GM12878 (cell line): Measurements from ENCODE around the gene MROH2B.

ENCODE experiments used
- BHLHE40 ChIP-seq, 2 experiments: fragments of 450-650 bp in 1 of 2; IDR thresholded peaks; 2 replicates each; pipeline ENCODE4 v1.6.1; 2011 to 2017; ENCODE audit warnings: low read depth in 2 of 2, borderline replicate concordance in 1 of 2, improper control_type of control experiment in 1 of 2, low read length in 1 of 2, mild to moderate bottlenecking in 1 of 2
- CEBPZ ChIP-seq: fragments of 150-350 bp; IDR thresholded peaks from 2 replicates; pipeline ENCODE4 v1.6.1; 2016; ENCODE audit warnings: low read depth, low read length
- CTCF ChIP-seq, 3 experiments: IDR thresholded peaks in 2 of 3; conservative IDR thresholded peaks in 1 of 3; 2 replicates each; pipeline ENCODE4 v1.5.1; 2011; ENCODE audit warnings: low read depth in 3 of 3, low read length in 3 of 3, mild to moderate bottlenecking in 3 of 3, control low read depth in 2 of 3, moderate library complexity in 2 of 3, inconsistent platforms in 1 of 3, mixed read lengths in 1 of 3; ENCODE audit not compliant: control insufficient read depth in 2 of 3, insufficient read depth in 1 of 3; ENCODE audit errors: extremely low read depth in 1 of 3
- LARP7 ChIP-seq: fragments of 450-650 bp; IDR thresholded peaks from 2 replicates; pipeline ENCODE4 v1.6.1; 2017; ENCODE audit warnings: mild to moderate bottlenecking
- MYC ChIP-seq: IDR thresholded peaks from 2 replicates; pipeline ENCODE4 v1.6.1; 2011; ENCODE audit warnings: mild to moderate bottlenecking, low read length, moderate library complexity, inconsistent platforms; ENCODE audit not compliant: insufficient read depth, insufficient replicate concordance, insufficient read length, severe bottlenecking
- POLR2AphosphoS5 ChIP-seq: IDR thresholded peaks from 2 replicates; pipeline ENCODE4 v1.6.1; 2011; ENCODE audit warnings: mild to moderate bottlenecking, low read length, inconsistent platforms
- SP1 ChIP-seq: IDR thresholded peaks from one replicate; pipeline ENCODE4 v1.6.1; 2011; ENCODE audit warnings: low read depth, low read length
- SREBF2 ChIP-seq: IDR thresholded peaks from 2 replicates; pipeline ENCODE4 v1.6.1; 2012; ENCODE audit warnings: mild to moderate bottlenecking, low read length
- YY1 ChIP-seq: IDR thresholded peaks from 2 replicates; pipeline ENCODE4 v1.6.1; 2011; ENCODE audit warnings: low read depth, mild to moderate bottlenecking, low read length

GRCh38 chr5:41065691-41066335 is 5.3 kb downstream of the MROH2B start:
- TF ChIP-seq POLR2AphosphoS5 (no peak), CEBPZ (no peak), YY1 (no peak), SP1 (no peak), LARP7 (no peak), CTCF (IDR thresholded peaks at IDR 0.05 in 2 of 3, conservative IDR thresholded peaks at IDR 0.05 in 1 of 3; ENCODE audit: control insufficient read depth in 2 of 3, extremely low read depth in 1 of 3, insufficient read depth in 1 of 3, low read depth in 3 of 3, low read length in 3 of 3) (no peak), BHLHE40 (IDR thresholded peaks at IDR 0.05; ENCODE audit: borderline replicate concordance in 1 of 2, low read depth in 2 of 2, low read length in 1 of 2) (no peak), SREBF2 (no peak), MYC (no peak)
